GM13976 (cell line): ENCODE data around the gene PGM5.

Experiments used
- DNase-seq: peaks from one replicate; pipeline ENCODE4 v3.0.0; 2012; ENCODE audit warnings: low spot score
- CTCF ChIP-seq: IDR thresholded peaks from 2 replicates; pipeline ENCODE4 v1.5.1; 2012; ENCODE audit warnings: borderline replicate concordance, mild to moderate bottlenecking; ENCODE audit not compliant: insufficient read depth; ENCODE audit errors: extremely low read depth, missing control alignments, control extremely low read depth
- in situ Hi-C: fragments of 300-500 bp; cut with MboI; formaldehyde crosslinking; loops from one replicate; pipeline ENCODE4 v1.12.0; 2022; ENCODE audit warnings: low sequenced_read_pairs, mixed read lengths, inconsistent platforms; ENCODE audit not compliant: unreplicated experiment

The PGM5 gene

GRCh38 chr9:68476847-68477246, 120.4 kb downstream of the PGM5 start:
- TF ChIP-seq CTCF: no peak
- no peak for DNase-seq
- in situ Hi-C loops: no loop called here

- in situ Hi-C loops: no loop called here
- DNase-seq: no peak
- no peak for TF ChIP-seq CTCF
Observed at GRCh38 chr9:68480807-68481206, 124.4 kb downstream of the PGM5 start.

- DNase-seq: no peak
- TF ChIP-seq CTCF: no peak
- in situ Hi-C loops: no loop called here
Observed at GRCh38 chr9:68482548-68482947, 126.1 kb downstream of the PGM5 start.

GRCh38 chr9:68488126-68488525, 131.7 kb downstream of the PGM5 start:
- no peak for TF ChIP-seq CTCF
- DNase-seq: no peak
- in situ Hi-C loops: no loop called here

GRCh38 chr9:68489646-68490045, 133.2 kb downstream of the PGM5 start:
- TF ChIP-seq CTCF: no peak
- in situ Hi-C loops: no loop called here
- no peak for DNase-seq

- in situ Hi-C loops: no loop called here
Observed at GRCh38 chr9:68492806-68493205, 136.4 kb downstream of the PGM5 start.

More at GRCh38 chr9:68492806-68493205, 136.4 kb downstream of the PGM5 start:
- TF ChIP-seq CTCF: no peak
- no peak for DNase-seq
